SU-DHL-6 (cell line): ENCODE results near the gene FBXO36.

Experiments
- CTCF ChIP-seq: fragments of 200-600 bp; sonication (generic); IDR thresholded peaks from one replicate; pipeline ENCODE4 v1.5.1; 2017; ENCODE audit warnings: antibody characterized with exemption, mild to moderate bottlenecking, low read length, moderate library complexity; ENCODE audit not compliant: insufficient read depth, poor library complexity, severe bottlenecking
- EZH2phosphoT487 ChIP-seq: fragments of 200-600 bp; sonication (generic), shearing (Covaris generic); conservative IDR thresholded peaks from 2 replicates; pipeline ENCODE4 v1.6.1; 2018; ENCODE audit warnings: mild to moderate bottlenecking, antibody characterized with exemption, low read length, moderate library complexity, mixed read lengths

GRCh38 chr2:230060672-230061293 is 138.5 kb downstream of the FBXO36 start:
- TF ChIP-seq CTCF = no peak
- TF ChIP-seq EZH2phosphoT487 = no peak
